K562 (cell line): ENCODE measurements around the gene DAGLA. TPM values are rescaled to one million over a fixed set of nuclear protein-coding genes. Genes with fewer than 3 reads are reported as not detected.

ENCODE experiments used
- BHLHE40 ChIP-seq: IDR thresholded peaks from 2 replicates; pipeline ENCODE4 v1.6.1; 2011; ENCODE audit warnings: low read length, improper control_type of control experiment
- BMI1 ChIP-seq: fragments of 150-350 bp; IDR thresholded peaks from 2 replicates; pipeline ENCODE4 v1.6.1; 2014; ENCODE audit warnings: low read length
- EWSR1 ChIP-seq: fragments of 450-650 bp; IDR thresholded peaks from 2 replicates; pipeline ENCODE4 v1.6.1; 2018; ENCODE audit warnings: borderline replicate concordance, mild to moderate bottlenecking, low read depth, moderate library complexity; ENCODE audit not compliant: partially characterized antibody
- POLR3G ChIP-seq: IDR thresholded peaks from 2 replicates; pipeline ENCODE4 v1.6.1; 2011; ENCODE audit not compliant: insufficient read length, insufficient replicate concordance; ENCODE audit errors: extremely low read depth
- polyA plus RNA-seq, 8 experiments: library from polyadenylated mRNA; depleted of rRNA in 4 of 8; stranded (reverse) in 5 of 8; unstranded in 3 of 8; fragments of >200 nt; fragmentation: Nextera tagmentation in 2 of 8; fragmentation: Illumina TruSeq in 1 of 8; extraction: Ambion mirVana in 2 of 8; extraction: Trizol in 1 of 8; gene quantifications; 2 replicates each; pipeline versions ENCODE4 v1.2.1 to v1.2.3, GENCODE V29; 2011 to 2014; ENCODE audit warnings: inconsistent platforms in 1 of 8, missing spikeins in 1 of 8
- total RNA-seq, 7 experiments: library from RNA; depleted of rRNA in 6 of 7; stranded (reverse); fragments of >200 nt in 6 of 7; fragmentation: Illumina TruSeq in 2 of 7; extraction: Trizol in 2 of 7; gene quantifications; 2 replicates each; pipeline versions ENCODE4 v1.2.1 to v1.2.3, GENCODE V29; 2011 to 2021; ENCODE audit warnings: low replicate concordance in 1 of 7
- TF ChIP-seq, protein P1 (sequence below): fragments of 200-800 bp; sonication (Bioruptor generic); IDR thresholded peaks from 2 replicates; pipeline ENCODE4 v1.6.1; 2017; ENCODE audit warnings: missing genetic modification characterization, missing compliant biosample characterization
- TF ChIP-seq, protein P2 (sequence below): fragments of 250-450 bp; sonication (Bioruptor Pico); IDR thresholded peaks from 2 replicates; pipeline ENCODE4 v1.5.0; 2021; ENCODE audit warnings: mild to moderate bottlenecking, moderate library complexity
- TF ChIP-seq, protein P3 (sequence below): fragments of 450-650 bp; IDR thresholded peaks from 2 replicates; pipeline ENCODE4 v1.6.1; 2016; ENCODE audit warnings: missing biosample characterization, missing genetic modification characterization
- TF ChIP-seq, protein P4 (sequence below): fragments of 250-450 bp; sonication (Bioruptor Pico); IDR thresholded peaks from 2 replicates; pipeline ENCODE4 v1.8.0; 2021; ENCODE audit warnings: borderline replicate concordance, mild to moderate bottlenecking, moderate library complexity; ENCODE audit not compliant: poor library complexity, severe bottlenecking
- TF ChIP-seq, protein P5 (sequence below): fragments of 450-650 bp; IDR thresholded peaks from 2 replicates; pipeline ENCODE4 v1.6.1; 2017; ENCODE audit warnings: mild to moderate bottlenecking, moderate library complexity

Gene DAGLA
- total and polyA plus RNA-seq, 9 of the 15 experiments (the other 6 are each of a cell fraction or from before 2014, with no cell fraction given): 0.03 to 0.16 (median 0.04) TPM; not detected in 4

DNA sequence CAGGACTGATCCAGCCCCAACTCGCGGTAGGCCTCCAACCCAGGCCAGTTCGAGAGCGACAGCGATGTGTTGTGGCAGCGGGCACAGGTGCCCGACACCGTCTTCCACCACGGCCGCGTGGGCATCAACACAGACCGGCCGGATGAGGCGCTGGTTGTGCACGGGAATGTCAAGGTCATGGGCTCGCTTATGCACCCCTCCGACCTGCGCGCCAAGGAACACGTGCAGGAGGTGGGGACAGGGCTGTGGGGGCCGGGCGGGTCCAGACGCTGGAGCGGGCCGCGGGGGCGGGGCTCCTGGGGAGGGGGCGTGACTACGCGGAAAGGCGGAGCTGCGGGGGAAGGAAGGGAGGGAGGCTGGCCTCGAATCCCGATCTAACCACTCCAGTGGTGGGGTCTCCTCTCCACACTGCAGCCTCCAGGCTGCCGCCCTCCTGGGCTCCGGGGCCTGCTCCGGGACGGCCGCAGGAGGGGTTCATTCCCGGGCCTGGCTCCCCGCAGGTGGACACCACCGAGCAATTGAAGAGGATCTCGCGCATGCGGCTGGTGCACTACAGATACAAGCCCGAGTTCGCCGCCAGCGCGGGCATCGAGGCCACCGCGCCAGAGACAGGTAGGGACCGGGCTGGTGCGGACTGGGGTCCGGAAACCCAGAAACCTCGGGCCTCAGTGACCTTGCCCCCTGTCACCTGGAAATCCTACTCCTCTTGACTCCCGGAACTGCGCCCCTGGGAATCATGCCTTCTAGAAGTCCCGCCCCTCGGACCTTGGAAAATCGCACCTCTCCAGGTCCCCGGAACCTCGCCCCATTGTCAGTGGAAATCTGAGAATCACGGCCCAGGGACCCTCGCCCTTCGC, 97.3 kb downstream of the DAGLA start (continued):
- TF ChIP-seq, protein P1, sequence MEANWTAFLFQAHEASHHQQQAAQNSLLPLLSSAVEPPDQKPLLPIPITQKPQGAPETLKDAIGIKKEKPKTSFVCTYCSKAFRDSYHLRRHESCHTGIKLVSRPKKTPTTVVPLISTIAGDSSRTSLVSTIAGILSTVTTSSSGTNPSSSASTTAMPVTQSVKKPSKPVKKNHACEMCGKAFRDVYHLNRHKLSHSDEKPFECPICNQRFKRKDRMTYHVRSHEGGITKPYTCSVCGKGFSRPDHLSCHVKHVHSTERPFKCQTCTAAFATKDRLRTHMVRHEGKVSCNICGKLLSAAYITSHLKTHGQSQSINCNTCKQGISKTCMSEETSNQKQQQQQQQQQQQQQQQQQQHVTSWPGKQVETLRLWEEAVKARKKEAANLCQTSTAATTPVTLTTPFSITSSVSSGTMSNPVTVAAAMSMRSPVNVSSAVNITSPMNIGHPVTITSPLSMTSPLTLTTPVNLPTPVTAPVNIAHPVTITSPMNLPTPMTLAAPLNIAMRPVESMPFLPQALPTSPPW (CRISPR knock-in tag): 0 out of 2 replicates have a peak, but pooled peaks have one; percentile 19
- TF ChIP-seq, protein P2, sequence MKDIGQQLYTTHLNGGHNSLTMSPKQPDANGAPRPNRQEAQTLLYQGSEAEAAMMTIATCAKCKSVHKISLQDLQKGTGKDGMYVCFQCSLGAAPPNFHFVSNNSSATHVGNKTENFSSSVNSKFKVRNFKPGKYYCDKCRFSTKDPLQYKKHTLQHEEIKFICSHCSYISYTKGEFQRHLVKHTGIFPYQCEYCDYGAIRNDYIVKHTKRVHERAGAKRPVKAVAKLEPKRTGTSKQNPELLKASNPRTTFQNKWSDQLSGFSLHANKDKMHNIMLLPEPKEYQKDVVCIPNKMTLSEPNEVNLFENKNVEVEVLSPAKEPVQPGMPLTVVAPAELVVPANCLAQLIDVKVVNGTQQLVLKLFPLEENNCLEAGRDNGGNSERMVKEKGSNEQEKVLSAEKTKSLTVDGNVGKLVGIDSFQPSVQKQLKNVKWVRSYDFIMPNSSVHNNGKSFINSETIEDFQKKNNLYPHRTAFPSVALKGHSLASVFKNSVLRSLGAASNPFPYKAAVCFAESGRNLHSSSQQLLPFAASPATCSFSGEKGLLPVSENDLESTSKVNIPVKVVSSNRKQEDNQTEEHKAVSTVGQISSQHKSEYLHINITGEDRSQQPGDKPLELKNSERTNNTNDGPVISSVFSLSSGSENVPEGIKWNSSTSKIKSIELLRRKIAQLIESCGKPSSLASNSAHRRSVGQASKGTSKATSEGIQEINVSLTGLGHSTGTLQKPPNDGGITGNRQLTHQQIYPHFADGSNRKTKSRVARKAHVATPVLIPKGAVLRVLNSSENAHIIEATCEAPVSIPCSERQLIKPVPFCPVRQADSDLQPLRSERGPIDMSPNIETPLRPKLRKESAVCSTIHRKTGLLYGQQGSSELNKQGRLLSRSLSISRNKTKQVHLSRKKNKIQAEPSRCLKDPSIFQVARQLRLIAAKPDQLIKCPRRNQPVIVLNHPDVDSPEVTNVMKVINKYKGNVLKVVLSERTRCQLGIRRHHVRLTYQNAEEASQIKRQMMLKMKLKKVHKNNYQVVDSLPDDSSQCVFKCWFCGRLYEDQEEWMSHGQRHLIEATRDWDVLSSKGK (CRISPR knock-in tag): no peak
- TF ChIP-seq, protein P3, sequence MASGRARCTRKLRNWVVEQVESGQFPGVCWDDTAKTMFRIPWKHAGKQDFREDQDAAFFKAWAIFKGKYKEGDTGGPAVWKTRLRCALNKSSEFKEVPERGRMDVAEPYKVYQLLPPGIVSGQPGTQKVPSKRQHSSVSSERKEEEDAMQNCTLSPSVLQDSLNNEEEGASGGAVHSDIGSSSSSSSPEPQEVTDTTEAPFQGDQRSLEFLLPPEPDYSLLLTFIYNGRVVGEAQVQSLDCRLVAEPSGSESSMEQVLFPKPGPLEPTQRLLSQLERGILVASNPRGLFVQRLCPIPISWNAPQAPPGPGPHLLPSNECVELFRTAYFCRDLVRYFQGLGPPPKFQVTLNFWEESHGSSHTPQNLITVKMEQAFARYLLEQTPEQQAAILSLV (tag): no peak
- TF ChIP-seq, protein P4, sequence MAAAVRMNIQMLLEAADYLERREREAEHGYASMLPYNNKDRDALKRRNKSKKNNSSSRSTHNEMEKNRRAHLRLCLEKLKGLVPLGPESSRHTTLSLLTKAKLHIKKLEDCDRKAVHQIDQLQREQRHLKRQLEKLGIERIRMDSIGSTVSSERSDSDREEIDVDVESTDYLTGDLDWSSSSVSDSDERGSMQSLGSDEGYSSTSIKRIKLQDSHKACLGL (CRISPR knock-in tag): no peak
- TF ChIP-seq EWSR1 (no peak), BMI1 (no peak), BHLHE40 (0 out of 2 replicates have a peak, but pooled peaks have one; percentile 31), POLR3G (no peak)
- TF ChIP-seq, protein P5, sequence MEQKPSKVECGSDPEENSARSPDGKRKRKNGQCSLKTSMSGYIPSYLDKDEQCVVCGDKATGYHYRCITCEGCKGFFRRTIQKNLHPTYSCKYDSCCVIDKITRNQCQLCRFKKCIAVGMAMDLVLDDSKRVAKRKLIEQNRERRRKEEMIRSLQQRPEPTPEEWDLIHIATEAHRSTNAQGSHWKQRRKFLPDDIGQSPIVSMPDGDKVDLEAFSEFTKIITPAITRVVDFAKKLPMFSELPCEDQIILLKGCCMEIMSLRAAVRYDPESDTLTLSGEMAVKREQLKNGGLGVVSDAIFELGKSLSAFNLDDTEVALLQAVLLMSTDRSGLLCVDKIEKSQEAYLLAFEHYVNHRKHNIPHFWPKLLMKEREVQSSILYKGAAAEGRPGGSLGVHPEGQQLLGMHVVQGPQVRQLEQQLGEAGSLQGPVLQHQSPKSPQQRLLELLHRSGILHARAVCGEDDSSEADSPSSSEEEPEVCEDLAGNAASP: no peak
